Endothelial cell of umbilical vein (primary cell): ENCODE measurements around the gene NPM1. TPM values are rescaled to one million over a fixed set of nuclear protein-coding genes. Genes with fewer than 3 reads are reported as not detected.

Source experiments
- BruUV-seq: library from RNA; stranded (reverse); fragments of 400-500 nt; replicated peaks from 2 replicates; lab custom pipeline; 2021; lab: Mats Ljungman, UMichigan
- CTCF ChIA-PET: fragments of 300-600, 350-600 bp; sonication (Branson Sonifier 250); formaldehyde crosslinking; loops from one replicate; lab custom pipeline; 2021; ENCODE audit warnings: antibody characterized with exemption, inconsistent platforms; lab: Charles Lee
- POLR2A ChIA-PET: fragments of 300-600, 350-600 bp; sonication (Branson Sonifier 250); formaldehyde crosslinking; loops from one replicate; lab custom pipeline; 2021; ENCODE audit warnings: antibody characterized with exemption, inconsistent platforms; lab: Charles Lee
- DNase-seq: peaks from one replicate; pipeline ENCODE4 v3.0.0-alpha.2; 2011; ENCODE audit warnings: low read depth, low spot score
- FAIRE-seq: peaks from 2 replicates; lab custom pipeline; 2011; peaks lifted over from hg19 to GRCh38; lab: Jason Lieb, UNC
- H2AFZ ChIP-seq: 2 replicates; pipeline ENCODE4 v1.6.0; 2012; ENCODE audit warnings: low read depth, low read length, control low read depth, inconsistent platforms
- H3K27ac ChIP-seq: 2 replicates; pipeline ENCODE4 v1.5.1; 2011; ENCODE audit warnings: low read depth, mild to moderate bottlenecking, control low read depth, low read length, moderate library complexity; ENCODE audit not compliant: insufficient read depth
- H3K27me3 ChIP-seq, 2 experiments: 2 replicates each; pipeline versions ENCODE4 v1.6.0 to v1.6.1; 2011; ENCODE audit warnings: low read length in 2 of 2, mixed read lengths in 1 of 2; ENCODE audit not compliant: control insufficient read depth in 2 of 2, insufficient read depth in 2 of 2
- H3K36me3 ChIP-seq, 2 experiments: 2 replicates in 1 of 2; 3 replicates in 1 of 2; pipeline ENCODE4 v1.5.1; 2011; ENCODE audit warnings: low read length in 2 of 2, mild to moderate bottlenecking in 1 of 2, moderate library complexity in 1 of 2; ENCODE audit not compliant: control insufficient read depth in 2 of 2, insufficient read depth in 2 of 2; ENCODE audit errors: extremely low read depth in 1 of 2
- H3K4me1 ChIP-seq: 3 replicates; pipeline ENCODE4 v1.5.1; 2011; ENCODE audit warnings: mild to moderate bottlenecking, low read length; ENCODE audit not compliant: control insufficient read depth, insufficient read depth; ENCODE audit errors: extremely low read depth
- H3K4me2 ChIP-seq: 2 replicates; pipeline ENCODE4 v1.6.1; 2011; ENCODE audit warnings: low read length, control low read depth, mixed read lengths; ENCODE audit not compliant: insufficient read depth
- H3K4me3 ChIP-seq, 3 experiments: fragments of 200-600 bp in 1 of 3; sonication (generic), shearing (Covaris generic) in 1 of 3; replicated peaks in 1 of 3; 2 replicates each; pipeline ENCODE4 v1.5.1; 2011 to 2016; ENCODE audit warnings: control low read depth in 3 of 3, low read length in 3 of 3, mild to moderate bottlenecking in 2 of 3, inconsistent platforms in 1 of 3, low read depth in 1 of 3, moderate library complexity in 1 of 3; ENCODE audit not compliant: insufficient read depth in 1 of 3
- H3K79me2 ChIP-seq: 2 replicates; pipeline ENCODE4 v1.6.0; 2012; ENCODE audit warnings: low read length, inconsistent platforms; ENCODE audit not compliant: control insufficient read depth, insufficient read depth
- H3K9ac ChIP-seq: replicated peaks from 2 replicates; pipeline ENCODE3; 2011; ENCODE audit warnings: low read length, control low read depth; ENCODE audit not compliant: insufficient read depth; ENCODE audit errors: extremely low read depth
- H3K9me1 ChIP-seq: replicated peaks from 3 replicates; pipeline ENCODE4 v1.6.0; 2011; ENCODE audit warnings: mild to moderate bottlenecking, low read length; ENCODE audit not compliant: control insufficient read depth, insufficient read depth; ENCODE audit errors: extremely low read depth
- H3K9me3 ChIP-seq: replicated peaks from 2 replicates; pipeline ENCODE4 v1.5.1; 2012; ENCODE audit warnings: low read length, inconsistent platforms; ENCODE audit not compliant: control insufficient read depth, insufficient read depth
- H4K20me1 ChIP-seq: replicated peaks from 2 replicates; pipeline ENCODE3; 2011; ENCODE audit warnings: mild to moderate bottlenecking, low read length; ENCODE audit not compliant: control insufficient read depth, insufficient read depth; ENCODE audit errors: extremely low read depth
- CTCF ChIP-seq, 2 donors: IDR thresholded peaks; 1 replicate in 1 of 2; 2 replicates in 1 of 2; pipeline ENCODE4 v1.5.1; 2011; ENCODE audit warnings: low read length in 2 of 2, mild to moderate bottlenecking in 2 of 2, moderate library complexity in 2 of 2, control low read depth in 1 of 2, inconsistent platforms in 1 of 2, low read depth in 1 of 2; ENCODE audit not compliant: insufficient read depth in 1 of 2; ENCODE audit errors: extremely low read depth in 1 of 2
- EZH2 ChIP-seq: IDR thresholded peaks from 2 replicates; pipeline ENCODE4 v1.6.1; 2012; ENCODE audit warnings: borderline replicate concordance, low read depth, mild to moderate bottlenecking, moderate library complexity, low read length, inconsistent platforms; ENCODE audit not compliant: severe bottlenecking
- FOS ChIP-seq: IDR thresholded peaks from 2 replicates; pipeline ENCODE4 v1.6.1; 2011; ENCODE audit warnings: mild to moderate bottlenecking, low read length, moderate library complexity, borderline replicate concordance; ENCODE audit not compliant: insufficient read depth
- GATA2 ChIP-seq: IDR thresholded peaks from 2 replicates; pipeline ENCODE4 v1.7.0; 2011; ENCODE audit warnings: low read depth, mild to moderate bottlenecking, moderate library complexity, mixed read lengths, low read length; ENCODE audit not compliant: insufficient read length, insufficient read depth
- JUN ChIP-seq: IDR thresholded peaks from 2 replicates; pipeline ENCODE4 v1.6.1; 2011; ENCODE audit warnings: borderline replicate concordance, low read depth; ENCODE audit not compliant: insufficient read length, insufficient read depth
- MYC ChIP-seq: IDR thresholded peaks from one replicate; pipeline ENCODE4 v1.6.1; 2011; ENCODE audit warnings: mild to moderate bottlenecking, low read depth, low read length
- POLR2A ChIP-seq: IDR thresholded peaks from 2 replicates; pipeline ENCODE4 v1.6.1; 2012; ENCODE audit warnings: low read depth, mild to moderate bottlenecking, control low read depth, low read length
- POLR2AphosphoS5 ChIP-seq: IDR thresholded peaks from 2 replicates; pipeline ENCODE4 v1.6.1; 2012; ENCODE audit warnings: low read depth, mild to moderate bottlenecking, control low read depth, low read length, moderate library complexity; ENCODE audit not compliant: insufficient read depth
- dilution Hi-C: fragments of 300-500 bp; cut with MboI; formaldehyde crosslinking; loops from one replicate; pipeline ENCODE4 v1.15.0; 2019; ENCODE audit warnings: low sequenced_read_pairs; ENCODE audit not compliant: extremely low pct_ligation_motif_present
- intact Hi-C: fragments of 100-400 bp; cut with micrococcal nuclease; formaldehyde crosslinking; loops from one replicate; pipeline ENCODE4 v1.10.0; 2022
- polyA plus RNA-seq, 4 experiments: library from polyadenylated mRNA; depleted of rRNA in 3 of 4; stranded (reverse) in 3 of 4; unstranded in 1 of 4; fragments of >200 nt; gene quantifications; 2 replicates each; pipeline versions ENCODE4 v1.2.1 to v1.2.3, GENCODE V29; 2011 to 2012; ENCODE audit warnings: missing spikeins in 1 of 4
- total RNA-seq: library from RNA; stranded (reverse); gene quantifications from 2 replicates; pipeline ENCODE4 v1.2.3, GENCODE V29; 2021
- TF ChIP-seq, protein P1 (sequence below): IDR thresholded peaks from 2 replicates; pipeline ENCODE4 v1.6.1; 2011; ENCODE audit not compliant: insufficient read depth, insufficient read length

Gene NPM1
- total and polyA plus RNA-seq, 2 donors (not counting 3 experiments of a cell fraction or from before 2014, with no cell fraction given), result 618 to 1,695 TPM

- Histone ChIP-seq H3K4me3 (no peak overlapping the region), H4K20me1 (no peaks in the 10 kb centered on the region), H3K79me2 (no peaks in the 10 kb centered on the region), H2AFZ (no peak overlapping the region), H3K36me3 (no peaks in the 10 kb centered on the region), H3K9me3 (no peaks in the 10 kb centered on the region), H3K9ac (no peak overlapping the region), H3K4me2 (no peak overlapping the region), H3K4me1 (no peaks in the 10 kb centered on the region), H3K27ac (no peak overlapping the region), H3K27me3 (no peaks in the 10 kb centered on the region), H3K9me1 (no peaks in the 10 kb centered on the region)
- CTCF ChIA-PET, result no interaction called here
- TF ChIP-seq, protein P1, sequence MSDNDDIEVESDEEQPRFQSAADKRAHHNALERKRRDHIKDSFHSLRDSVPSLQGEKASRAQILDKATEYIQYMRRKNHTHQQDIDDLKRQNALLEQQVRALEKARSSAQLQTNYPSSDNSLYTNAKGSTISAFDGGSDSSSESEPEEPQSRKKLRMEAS, result no peak
- TF ChIP-seq POLR2AphosphoS5 (no peak), FOS (no peak), EZH2 (no peak), MYC (no peak), POLR2A (no peak), GATA2 (no peak), JUN (no peak), CTCF (IDR thresholded peaks at IDR 0.05; ENCODE audit: extremely low read depth in 1 of 2, insufficient read depth in 1 of 2, low read depth in 1 of 2, low read length in 2 of 2) (no peak)
- POLR2A ChIA-PET, result no interaction called here
- FAIRE-seq, result no peak
- DNase-seq, result no peak
- dilution Hi-C loops (no loop called here), intact Hi-C loops (no loop called here)
- no TSS peak for BruUV-seq
These were observed 51.1 kb downstream of the NPM1 start for GRCh38 chr5:171438738-171439137.
